ENCODE data around the gene SLC25A51.

The SLC25A51 gene

GRCh38 chr9:37870081-37870798 is 33.7 kb downstream of the SLC25A51 start (continued):
- TF ChIP-seq ELK4 (IDR thresholded peaks at IDR 0.05; ENCODE audit: borderline replicate concordance, low read depth, low read length) (no peak), ZNF211 (tag by site-specific recombination; IDR thresholded peaks at IDR 0.05; ENCODE audit: low read depth) (no peak), ZNF366 (tag by site-specific recombination; conservative IDR thresholded peaks at IDR 0.05) (no peak)

- POLR2A ChIA-PET = no interaction called here
- CTCF ChIA-PET = no interaction called here
Observed at GRCh38 chr9:37862530-37862929, 41.4 kb downstream of the SLC25A51 start.

GRCh38 chr9:37859043-37859442 is 44.9 kb downstream of the SLC25A51 start:
- POLR2A ChIA-PET = no interaction called here
- Histone ChIP-seq H3K36me3 (ENCODE audit: control insufficient read depth in 2 of 2, insufficient read depth in 1 of 2, low read length in 2 of 2) (peaks cover 10 to 56% of the 10 kb centered on the region in 2 experiments; a peak in 2 of 3 replicates), H3K27ac (ENCODE audit: extremely low read depth, low read depth, low read length) (no peak overlapping the region), H3K9me3 (ENCODE audit: control insufficient read depth, insufficient read depth, low read depth, low read length) (no peaks in the 10 kb centered on the region), H3K4me3 (ENCODE audit: low read depth, low read length) (no peak overlapping the region), H3K4me1 (ENCODE audit: control insufficient read depth, insufficient read depth, low read length) (no peaks in the 10 kb centered on the region)
- CTCF ChIA-PET = interaction anchor here (0.7 to 2.0 kb wide), 3 partner anchors 20 to 446 kb away, joined by 3 to 8 read pairs (median 6); no protein-coding TSS in a partner anchor
- no peak for TF ChIP-seq PRDM6 (tag by site-specific recombination; IDR thresholded peaks at IDR 0.05)
- TF ChIP-seq ZNF239 (tag by site-specific recombination; IDR thresholded peaks at IDR 0.05) = no peak
- no peak for TF ChIP-seq ZNF747 (tag by site-specific recombination; IDR thresholded peaks at IDR 0.05)
- no peak for TF ChIP-seq ZNF624 (tag by site-specific recombination; IDR thresholded peaks at IDR 0.05)
- TF ChIP-seq ZBTB10 (tag by site-specific recombination; IDR thresholded peaks at IDR 0.05) = no peak
- no peak for TF ChIP-seq ZNF214 (tag by site-specific recombination; IDR thresholded peaks at IDR 0.05; ENCODE audit: borderline replicate concordance)
- no peak for TF ChIP-seq ZNF112 (tag by site-specific recombination; IDR thresholded peaks at IDR 0.05)
- no peak for TF ChIP-seq REPIN1 (tag by site-specific recombination; IDR thresholded peaks at IDR 0.05; ENCODE audit: low read depth)
- no peak for TF ChIP-seq BCL11B (tag by site-specific recombination; IDR thresholded peaks at IDR 0.05; ENCODE audit: low read depth)

More at GRCh38 chr9:37862530-37862929, 41.4 kb downstream of the SLC25A51 start:
- H3K9me3 ChIP-seq (ENCODE audit: control insufficient read depth, insufficient read depth, low read depth, low read length) = no peaks in the 10 kb centered on the region
- H3K36me3 ChIP-seq (ENCODE audit: control insufficient read depth in 2 of 2, insufficient read depth in 1 of 2, low read length in 2 of 2) = peaks cover 6 to 48% of the 10 kb centered on the region in 2 experiments; a peak in 2 of 3 replicates
- H3K4me3 ChIP-seq (ENCODE audit: low read depth, low read length) = no peak overlapping the region
- TF ChIP-seq ZNF544 (tag by site-specific recombination; IDR thresholded peaks at IDR 0.05) = no peak
- no peak for TF ChIP-seq ZNF132 (tag by site-specific recombination; IDR thresholded peaks at IDR 0.05; ENCODE audit: borderline replicate concordance)
- no peak for TF ChIP-seq ZNF140 (tag by site-specific recombination; IDR thresholded peaks at IDR 0.05)
- TF ChIP-seq ZNF202 (tag by site-specific recombination; IDR thresholded peaks at IDR 0.05; ENCODE audit: borderline replicate concordance) = no peak
- no peak for TF ChIP-seq ZNF121 (tag by site-specific recombination; IDR thresholded peaks at IDR 0.05)
- no peak for TF ChIP-seq ZBTB44 (tag by site-specific recombination; IDR thresholded peaks at IDR 0.05)
- TF ChIP-seq SP7 (tag by site-specific recombination; IDR thresholded peaks at IDR 0.05) = no peak
- no peak for TF ChIP-seq ZNF280D (tag by site-specific recombination; IDR thresholded peaks at IDR 0.05)
- no peak for TF ChIP-seq ZNF670 (tag by site-specific recombination; IDR thresholded peaks at IDR 0.05; ENCODE audit: low read depth)
- no peak for TF ChIP-seq KLF9 (tag by site-specific recombination; IDR thresholded peaks at IDR 0.05; ENCODE audit: low read depth)
- no peak overlapping the region for H3K27ac ChIP-seq (ENCODE audit: extremely low read depth, low read depth, low read length)
- no peaks in the 10 kb centered on the region for H3K4me1 ChIP-seq (ENCODE audit: control insufficient read depth, insufficient read depth, low read length)
